COLO829 (cell line): ENCODE data around the gene RAB3B.
"Not testable (repeated sequence)": the region's sequence is repeated elsewhere in the genome, so short reads cannot be mapped to it uniquely, and the experiment has no call there.

Experiments used
- DNase-seq: peaks from one replicate; pipeline ENCODE4 v3.0.0; 2012; ENCODE audit warnings: low spot score

RAB3B gene

GRCh38 chr1:51990478-51990965 is at the start of gene RAB3B:
Gene RAB3B, minus strand, starts transcription at chr1:51990700. Its CDS starts 13,583 bp downstream, at chr1:51977117.
- DNase-seq = peak; percentile 27

DNA sequence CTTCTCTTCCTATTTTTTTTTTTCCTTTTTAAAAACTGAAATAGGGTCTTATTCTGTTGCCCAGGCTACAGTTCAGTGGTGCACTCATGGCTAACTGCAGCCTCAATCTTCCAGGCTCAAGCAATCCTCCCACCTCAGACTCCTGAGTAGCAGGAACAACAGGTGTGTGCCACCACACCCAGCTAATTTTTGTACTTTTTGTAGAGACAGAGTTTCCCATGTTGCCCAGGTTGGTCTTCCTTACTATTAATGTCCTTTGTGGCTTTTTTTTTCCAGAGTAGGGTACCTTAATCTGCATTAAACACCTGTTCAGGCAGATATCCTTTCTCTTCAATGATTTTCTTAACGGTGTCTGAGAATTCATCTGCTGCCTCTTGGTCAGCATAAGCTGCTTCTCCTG is 47.4 kb upstream of the RAB3B start:
- DNase-seq = no peak

DNA sequence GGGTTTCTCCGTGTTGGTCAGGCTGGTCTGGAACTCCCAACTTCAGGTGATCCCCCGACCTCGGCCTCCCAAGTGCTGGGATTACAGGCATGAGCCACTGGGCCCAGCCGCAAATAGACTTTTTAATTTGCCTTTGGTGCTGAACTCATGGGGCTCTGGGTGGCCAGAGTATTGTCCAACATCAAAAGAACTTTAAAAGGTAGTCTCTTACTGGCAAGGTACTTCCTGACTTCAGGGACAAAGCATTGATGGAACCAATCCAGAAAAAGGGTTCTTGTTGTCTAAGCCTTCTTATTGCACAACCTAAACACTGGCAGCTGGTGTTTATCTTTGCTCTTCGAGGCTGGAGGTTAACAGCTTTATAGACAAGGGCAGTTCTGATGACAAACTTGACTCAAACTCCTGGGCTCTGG is 46.9 kb upstream of the RAB3B start:
- DNase-seq = no peak

DNA sequence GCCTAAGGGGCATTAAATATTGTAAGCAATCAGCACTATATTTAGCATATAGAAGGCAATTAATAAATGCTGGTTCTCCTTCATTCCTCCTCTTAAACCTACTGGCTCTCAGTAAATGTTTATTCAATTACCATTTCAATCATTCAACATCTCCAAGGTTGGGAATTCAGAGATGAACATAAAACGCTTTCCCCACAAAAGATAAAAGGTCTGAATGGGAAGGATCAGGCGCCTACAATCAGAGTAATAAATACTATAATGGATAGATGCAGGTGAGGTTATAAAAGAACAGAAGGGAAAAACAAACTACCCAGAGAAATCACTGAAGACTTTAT is 43.5 kb upstream of the RAB3B start:
- no peak for DNase-seq

GRCh38 chr1:52033190-52034049 is 42.9 kb upstream of the RAB3B start, which contains the start of gene KTI12:
Gene KTI12, minus strand, starts transcription at chr1:52033810. Its CDS starts 49 bp downstream, at chr1:52033761.
- peak; percentile 82 for DNase-seq

- DNase-seq = peak; percentile 35
Observed at GRCh38 chr1:52032785-52033131, 42.3 kb upstream of the RAB3B start.

DNA sequence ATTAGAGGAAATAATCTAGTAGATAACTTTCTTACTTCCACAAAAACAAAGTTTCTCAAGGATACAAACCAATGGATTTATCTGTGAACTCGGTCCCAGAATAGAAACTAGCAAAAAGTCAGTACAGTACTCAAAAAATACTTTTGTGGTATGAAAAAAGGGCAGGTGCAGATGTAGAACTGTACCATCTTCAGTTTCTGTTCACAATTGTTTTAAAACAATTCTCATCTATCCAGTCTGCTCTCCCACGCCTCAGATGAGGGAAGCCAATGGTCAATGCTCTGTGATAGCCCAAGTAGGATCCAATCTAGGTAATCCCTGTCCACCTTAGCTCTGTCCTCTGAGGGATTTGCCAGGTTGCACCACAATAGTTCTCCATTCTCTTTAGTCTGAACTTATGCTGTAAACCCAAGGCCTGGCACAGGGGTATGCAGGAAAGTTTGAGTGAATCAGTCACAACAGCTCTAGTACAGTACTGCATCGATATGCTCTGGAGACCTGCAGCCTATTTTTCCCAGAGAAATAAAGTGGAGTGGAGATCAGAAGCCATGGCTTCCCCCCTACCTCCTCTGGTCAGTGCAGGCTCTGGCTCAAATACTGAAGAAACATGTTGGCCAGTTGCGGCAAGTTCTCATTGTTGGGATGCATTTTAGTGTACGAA is 41.8 kb upstream of the RAB3B start:
- no peak for DNase-seq

GRCh38 chr1:52028839-52029238 is 38.3 kb upstream of the RAB3B start:
- DNase-seq = not testable (repeated sequence)

DNA sequence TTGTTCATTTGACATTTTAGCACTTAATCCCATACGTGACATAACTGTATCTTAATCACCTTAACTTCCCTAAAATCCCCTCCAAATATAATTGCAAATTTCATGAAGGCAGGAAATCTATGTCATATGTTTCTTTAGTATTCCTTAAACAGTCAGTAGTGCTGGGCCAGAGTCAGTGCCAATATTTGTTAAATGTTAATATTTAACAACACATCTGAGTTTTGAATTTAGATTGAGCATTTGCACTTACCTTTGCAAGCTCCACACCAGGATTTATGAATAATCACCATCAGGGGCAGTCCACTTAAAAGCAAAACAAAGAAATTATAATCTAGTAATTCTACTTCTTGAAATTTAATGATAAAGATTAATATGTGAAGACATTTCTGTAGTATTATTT is 37.8 kb upstream of the RAB3B start:
- no peak for DNase-seq

DNA sequence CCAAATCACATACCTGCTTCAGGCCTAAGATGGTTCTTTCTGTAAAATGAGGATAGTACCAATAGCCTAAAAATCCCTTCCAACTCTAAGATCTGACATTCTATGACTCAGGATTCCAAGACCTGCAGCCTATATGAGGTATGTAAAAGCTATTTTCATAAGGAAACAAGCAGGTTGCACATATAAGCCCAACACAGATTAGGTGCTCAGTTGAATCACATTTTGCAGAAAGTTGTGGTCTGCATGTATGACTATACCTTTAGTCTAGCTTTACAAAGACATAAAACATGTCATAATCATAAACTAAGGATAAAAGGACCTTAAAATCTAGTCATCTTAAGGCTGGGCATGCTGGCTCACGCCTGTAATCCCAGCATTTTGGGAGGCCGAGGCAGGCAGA is 35.8 kb upstream of the RAB3B start:
- DNase-seq = no peak

DNA sequence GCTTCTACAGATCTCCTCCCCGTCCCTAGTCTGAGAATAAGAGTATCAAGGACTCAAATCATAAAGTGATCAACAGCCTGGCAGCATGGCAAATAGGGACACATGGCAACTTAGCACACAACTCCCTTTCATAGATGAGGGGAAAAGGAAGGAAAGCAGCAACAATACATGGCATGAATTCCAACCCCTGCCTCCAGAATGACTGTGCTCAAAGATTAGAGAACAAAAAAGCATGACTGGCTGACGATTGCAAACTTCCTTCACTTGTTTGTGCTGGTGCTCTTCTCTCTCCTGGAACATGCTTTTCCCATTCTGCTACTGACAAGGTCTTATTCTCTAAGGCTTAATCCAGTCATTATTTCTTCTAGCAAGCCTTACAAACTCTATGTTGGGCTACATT is 31.6 kb upstream of the RAB3B start:
- DNase-seq = no peak

- no peak for DNase-seq
Observed at GRCh38 chr1:52008071-52008809, 17.7 kb upstream of the RAB3B start.

DNA sequence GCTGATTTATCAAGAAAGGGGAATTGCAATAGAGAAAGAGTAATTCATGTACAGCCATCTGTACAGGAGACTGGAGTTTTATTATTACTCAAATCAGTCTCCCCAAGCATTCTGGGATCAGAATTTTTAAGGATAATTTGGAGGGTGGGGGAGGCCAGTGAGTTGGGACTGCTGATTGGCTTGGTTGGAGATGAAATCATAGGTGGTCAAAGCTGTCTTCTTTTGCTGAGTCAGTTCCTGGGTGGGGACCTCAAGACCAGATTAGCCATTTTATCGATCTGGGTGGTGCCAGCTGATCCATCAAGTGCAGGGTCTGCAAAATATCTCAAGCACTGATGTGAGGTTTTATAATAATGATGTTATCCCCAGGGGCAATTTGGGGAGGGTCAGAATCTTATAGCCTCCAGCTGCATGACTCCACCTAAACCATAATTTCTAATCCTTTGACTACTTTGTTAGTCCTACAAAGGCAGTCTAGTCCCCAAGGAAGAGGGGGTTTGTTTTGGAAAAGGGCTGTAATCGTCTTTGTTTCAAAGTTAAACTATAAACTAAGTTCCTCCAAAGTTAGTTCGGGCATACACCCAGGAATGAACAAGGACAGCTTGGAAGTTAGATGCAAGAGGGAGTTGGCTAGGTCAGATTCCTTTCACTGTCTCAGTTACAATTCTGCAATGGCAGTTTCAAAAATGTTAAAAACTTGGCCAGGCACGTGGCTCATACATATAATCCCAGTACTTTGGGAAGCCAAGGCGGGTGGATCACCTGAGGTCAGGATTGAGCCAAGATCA is 16.9 kb upstream of the RAB3B start:
- DNase-seq = no peak

DNA sequence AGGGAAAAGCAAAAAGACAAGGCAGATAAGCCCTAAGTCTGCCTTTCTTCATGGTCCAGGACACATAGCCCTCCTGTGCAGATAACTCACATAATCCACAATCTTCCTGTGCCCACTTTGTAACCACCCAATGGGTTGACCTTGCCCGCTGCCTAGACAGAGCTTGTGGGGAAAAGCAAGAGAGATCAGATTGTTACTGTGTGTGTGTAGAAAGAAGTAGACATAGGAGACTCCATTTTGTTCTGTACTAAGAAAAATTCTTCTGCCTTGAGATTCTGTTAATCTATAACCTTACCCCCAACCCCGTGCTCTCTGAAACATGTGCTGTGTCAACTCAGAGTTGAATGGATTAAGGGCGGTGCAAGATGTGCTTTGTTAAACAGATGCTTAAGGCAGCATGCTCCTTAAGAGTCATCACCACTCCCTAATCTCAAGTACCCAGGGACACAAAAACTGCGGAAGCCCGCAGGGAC is 15.6 kb upstream of the RAB3B start:
- DNase-seq = not testable (repeated sequence)

GRCh38 chr1:52005548-52005947 is 15.0 kb upstream of the RAB3B start:
- not testable (repeated sequence) for DNase-seq

GRCh38 chr1:52003877-52004276 is 13.4 kb upstream of the RAB3B start:
- DNase-seq = no peak

GRCh38 chr1:52002038-52002917 is 11.8 kb upstream of the RAB3B start:
- peak; percentile 91 for DNase-seq

DNA sequence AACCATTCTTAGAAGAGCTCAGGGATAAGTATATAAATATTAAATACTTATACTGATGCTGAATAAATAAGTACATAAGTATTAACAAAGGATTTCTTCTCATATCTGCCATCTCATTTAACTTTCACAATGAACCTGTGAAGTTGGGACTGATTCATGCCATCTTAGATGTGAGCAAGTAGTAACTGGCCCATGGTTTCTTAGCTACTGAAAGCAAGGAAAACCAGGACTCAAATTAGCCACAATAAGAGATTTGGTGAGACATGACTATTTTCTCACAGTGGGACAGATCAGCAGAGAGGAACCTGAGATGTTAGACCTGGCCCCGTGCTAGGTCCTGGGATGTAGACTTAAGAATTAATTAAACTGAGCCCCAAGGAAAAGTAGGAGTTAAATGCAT is 8.2 kb upstream of the RAB3B start:
- no peak for DNase-seq

- no peak for DNase-seq
Observed at GRCh38 chr1:51997974-51998382, 7.5 kb upstream of the RAB3B start.

DNA sequence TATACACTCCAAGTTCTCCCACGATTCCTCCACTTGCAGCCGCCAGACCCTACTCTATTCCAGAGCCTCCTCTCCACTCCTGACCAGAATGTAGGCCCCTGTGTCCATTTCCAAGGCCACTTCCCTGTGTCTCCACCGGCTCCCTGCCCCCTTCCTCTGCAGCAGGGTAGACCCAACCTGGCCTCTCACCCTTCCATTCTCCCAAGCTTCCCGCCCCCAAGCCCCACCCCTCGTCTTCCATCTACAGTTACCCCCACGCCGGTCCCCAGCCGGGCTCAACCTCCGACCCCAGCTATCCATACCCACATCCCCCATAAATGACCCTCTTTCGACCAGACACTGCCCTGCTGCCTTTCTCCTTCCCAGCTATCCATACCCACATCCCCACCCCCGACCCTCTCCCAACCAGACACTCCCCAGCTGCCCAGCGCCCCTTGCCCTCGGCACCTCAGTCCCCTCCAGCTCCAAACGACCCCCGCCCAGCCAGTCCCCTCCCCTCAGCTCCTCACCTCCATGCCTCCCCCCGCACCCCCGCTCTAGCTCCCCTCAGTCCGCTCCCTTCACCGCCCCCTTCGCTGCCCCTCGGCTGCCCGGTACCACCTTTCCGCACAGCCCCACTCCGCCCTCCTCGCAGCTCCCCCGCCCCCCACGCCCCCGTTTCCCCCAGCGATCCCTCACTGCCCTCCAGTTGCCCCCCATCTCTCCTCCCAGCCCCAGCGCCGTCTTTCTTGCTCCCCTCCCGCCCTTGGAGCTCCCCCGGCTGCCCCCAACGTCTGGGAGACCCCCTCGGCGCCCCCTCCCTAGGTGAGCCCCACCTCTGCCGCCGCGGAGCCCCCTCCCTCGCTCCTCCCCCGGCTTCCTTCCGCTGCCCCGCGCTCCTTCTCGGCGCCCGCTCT is 670 bp downstream of the RAB3B start:
- DNase-seq = no peak
